OCI-LY3 (cell line): ENCODE data around the gene FRMD4A.

Experiments used
- EZH2phosphoT487 ChIP-seq: fragments of 200-600 bp; shearing (Covaris generic); IDR thresholded peaks from 2 replicates; pipeline ENCODE4 v1.6.1; 2018; ENCODE audit warnings: antibody characterized with exemption, mixed run types, low read depth
- TF ChIP-seq, protein P1 (sequence below): fragments of 200-600, 300-600 bp; sonication (generic); IDR thresholded peaks from 2 replicates; pipeline ENCODE4 v1.5.1; 2014; ENCODE audit warnings: antibody characterized with exemption, low read length, low read depth

DNA sequence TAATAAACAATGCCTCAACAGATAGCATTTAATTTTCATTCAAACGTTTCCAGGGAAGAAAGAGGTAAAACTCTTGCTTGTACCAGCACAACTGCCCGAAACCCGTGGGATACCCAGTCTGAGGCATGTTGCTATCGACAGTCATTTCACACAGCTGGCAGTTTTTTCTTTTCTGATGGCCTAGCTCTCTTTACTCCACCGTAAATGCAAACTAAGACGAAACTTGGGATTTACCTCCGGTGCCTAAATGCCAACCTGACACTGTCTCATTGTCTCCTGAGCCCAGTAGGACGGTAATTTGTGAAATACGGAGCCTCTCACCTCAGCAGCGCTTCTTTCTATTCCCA lies 600.4 kb downstream of the FRMD4A start:
- TF ChIP-seq, protein P1, sequence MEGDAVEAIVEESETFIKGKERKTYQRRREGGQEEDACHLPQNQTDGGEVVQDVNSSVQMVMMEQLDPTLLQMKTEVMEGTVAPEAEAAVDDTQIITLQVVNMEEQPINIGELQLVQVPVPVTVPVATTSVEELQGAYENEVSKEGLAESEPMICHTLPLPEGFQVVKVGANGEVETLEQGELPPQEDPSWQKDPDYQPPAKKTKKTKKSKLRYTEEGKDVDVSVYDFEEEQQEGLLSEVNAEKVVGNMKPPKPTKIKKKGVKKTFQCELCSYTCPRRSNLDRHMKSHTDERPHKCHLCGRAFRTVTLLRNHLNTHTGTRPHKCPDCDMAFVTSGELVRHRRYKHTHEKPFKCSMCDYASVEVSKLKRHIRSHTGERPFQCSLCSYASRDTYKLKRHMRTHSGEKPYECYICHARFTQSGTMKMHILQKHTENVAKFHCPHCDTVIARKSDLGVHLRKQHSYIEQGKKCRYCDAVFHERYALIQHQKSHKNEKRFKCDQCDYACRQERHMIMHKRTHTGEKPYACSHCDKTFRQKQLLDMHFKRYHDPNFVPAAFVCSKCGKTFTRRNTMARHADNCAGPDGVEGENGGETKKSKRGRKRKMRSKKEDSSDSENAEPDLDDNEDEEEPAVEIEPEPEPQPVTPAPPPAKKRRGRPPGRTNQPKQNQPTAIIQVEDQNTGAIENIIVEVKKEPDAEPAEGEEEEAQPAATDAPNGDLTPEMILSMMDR, result no peak
- no peak for TF ChIP-seq EZH2phosphoT487
